NCI-H446 (cell line): Measurements from ENCODE around the gene FAM187B.
A peak's percentile ranks its signal among the peaks of the same experiment; 100 is the strongest.
"Not testable (repeated sequence)": the region's sequence is repeated elsewhere in the genome, so short reads cannot be mapped to it uniquely, and the experiment has no call there.

ENCODE experiments used
- DNase-seq, 2 experiments: peaks; one replicate each; lab custom pipeline; 2025; lab: John Stamatoyannopoulos, UW

FAM187B gene

GRCh38 chr19:35213663-35214632 lies 14.6 kb downstream of the FAM187B start:
- DNase-seq = peak in 1 of 2 experiments; percentile 51

GRCh38 chr19:35212241-35212640 lies 16.3 kb downstream of the FAM187B start:
- DNase-seq = no peak

DNA sequence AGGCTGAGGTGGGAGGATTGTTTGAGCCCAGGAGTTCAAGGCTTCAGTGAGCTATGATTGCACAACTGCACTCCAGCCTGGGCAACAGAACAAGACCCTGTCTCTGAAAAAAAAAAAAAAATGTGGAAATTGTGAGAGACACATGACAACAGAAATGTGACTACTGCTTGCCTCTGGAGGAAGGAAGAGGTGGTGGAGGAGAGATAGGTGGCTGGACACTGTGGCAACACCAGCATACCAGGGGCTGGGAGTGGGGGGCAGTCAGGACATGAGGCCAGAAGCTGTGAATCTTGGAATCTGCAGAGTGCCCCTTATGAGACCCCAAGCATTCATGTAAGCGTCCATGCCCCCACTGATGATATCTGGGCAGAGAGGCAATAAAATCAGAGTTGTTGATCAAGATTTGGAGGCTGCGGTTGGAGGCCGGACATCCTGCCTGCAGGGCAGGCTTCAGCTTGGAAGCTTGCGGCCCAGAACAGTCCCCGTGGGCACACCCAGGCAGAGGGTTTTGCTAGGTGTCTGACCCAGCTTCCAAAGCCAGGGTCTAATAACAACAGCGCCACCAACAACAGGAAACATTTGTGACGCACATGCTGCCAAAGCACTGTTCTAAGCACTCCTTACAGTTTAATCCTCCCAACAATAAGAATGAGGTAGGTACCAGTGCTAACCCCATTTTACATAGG lies 16.9 kb downstream of the FAM187B start:
- no peak for DNase-seq

- no peak for DNase-seq
Observed at GRCh38 chr19:35209646-35210045, 18.9 kb downstream of the FAM187B start.

GRCh38 chr19:35208121-35208520 lies 20.4 kb downstream of the FAM187B start:
- no peak for DNase-seq

- DNase-seq = no peak
Observed at GRCh38 chr19:35207391-35207871, 21.1 kb downstream of the FAM187B start.

GRCh38 chr19:35206855-35207254 lies 21.7 kb downstream of the FAM187B start:
- DNase-seq = no peak

- no peak for DNase-seq
Observed at GRCh38 chr19:35206379-35206778, 22.2 kb downstream of the FAM187B start.

- no peak for DNase-seq
Observed at GRCh38 chr19:35205733-35206323, 22.7 kb downstream of the FAM187B start.

- DNase-seq = no peak
Observed at GRCh38 chr19:35204799-35205732, 23.5 kb downstream of the FAM187B start.

GRCh38 chr19:35202722-35203688 lies 25.5 kb downstream of the FAM187B start:
- no peak for DNase-seq

DNA sequence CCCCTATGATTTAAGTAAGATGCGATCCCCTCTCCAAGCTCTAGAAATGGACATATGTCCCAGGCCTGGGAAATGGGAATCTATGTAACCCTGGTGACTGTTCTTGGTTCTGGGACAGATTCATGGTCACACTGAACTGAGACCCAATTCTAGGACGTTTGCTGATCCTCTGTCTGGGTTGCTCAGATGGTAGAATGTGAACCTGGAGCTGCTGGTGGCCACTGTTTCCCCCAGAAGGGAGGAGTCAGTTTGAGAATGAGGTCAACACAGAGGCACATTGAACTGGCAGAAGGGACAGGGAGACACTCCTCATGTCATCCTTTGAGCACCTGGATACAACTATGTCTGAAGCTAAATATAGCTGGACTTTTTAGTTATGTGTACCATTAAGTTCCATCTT lies 29.1 kb downstream of the FAM187B start:
- no peak for DNase-seq

GRCh38 chr19:35196861-35197260 lies 31.7 kb downstream of the FAM187B start:
- DNase-seq = not testable (repeated sequence)

DNA sequence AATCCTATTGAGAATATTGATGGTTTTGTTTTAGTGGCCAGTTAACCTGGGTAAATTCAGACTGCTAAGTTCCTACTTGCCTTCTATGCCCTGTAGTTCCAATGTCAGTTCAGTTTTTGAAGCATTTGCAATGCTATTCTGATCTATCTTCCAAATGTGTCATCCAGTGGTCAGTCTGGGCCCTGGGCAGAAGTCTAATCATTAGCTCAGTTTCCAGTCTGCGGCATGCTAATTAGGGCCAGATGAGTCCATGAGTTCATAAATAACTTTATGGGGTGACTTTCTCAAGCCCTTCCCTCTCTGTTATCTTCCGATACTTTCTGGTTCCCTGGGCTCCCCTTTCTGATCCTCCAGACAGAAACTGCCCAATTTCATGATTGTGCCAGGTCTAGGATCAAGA lies 32.7 kb downstream of the FAM187B start:
- no peak for DNase-seq

- no peak for DNase-seq
Observed at GRCh38 chr19:35194012-35194984, 34.2 kb downstream of the FAM187B start.

- DNase-seq = no peak
Observed at GRCh38 chr19:35184884-35185283, 43.7 kb downstream of the FAM187B start.

DNA sequence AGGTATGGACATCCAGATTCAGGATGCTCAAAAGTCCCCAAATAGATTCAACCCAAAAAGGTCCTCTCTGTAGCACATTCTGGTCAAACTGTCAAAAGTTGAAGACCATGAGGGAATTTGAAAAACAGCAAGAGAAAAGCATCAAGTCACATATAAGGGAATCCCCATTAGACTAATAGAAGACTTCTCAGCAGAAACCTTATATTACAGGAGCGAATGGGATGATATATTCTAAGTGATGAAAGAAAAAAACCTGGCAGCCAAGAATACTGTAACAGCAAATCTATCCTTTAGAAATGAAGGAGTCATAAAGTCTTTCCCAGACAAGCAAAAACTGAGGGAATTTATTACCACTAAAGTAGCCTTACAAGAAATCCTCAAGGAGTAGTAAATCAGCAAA lies 44.3 kb downstream of the FAM187B start:
- no peak for DNase-seq

GRCh38 chr19:35181387-35181786 lies 47.2 kb downstream of the FAM187B start:
- no peak for DNase-seq

GRCh38 chr19:35179830-35180229 lies 48.7 kb downstream of the FAM187B start:
- DNase-seq = no peak
